Measurements from ENCODE around the gene KIAA1191. TPM values are rescaled to one million over a fixed set of nuclear protein-coding genes. Genes with fewer than 3 reads are reported as not detected.

Gene KIAA1191
- total RNA-seq, result 85.0 and 89.6 TPM in 2 replicates

GRCh38 chr5:176361437-176362232, at the start of gene KIAA1191:
Gene KIAA1191 (minus strand): TSS chr5:176361764. CDS start chr5:176359508, 2,256 bp downstream.

GRCh38 chr5:176388444-176389134, 27.0 kb upstream of the KIAA1191 start, which contains the start of the genes HIGD2A and NOP16:
Gene HIGD2A (plus strand): TSS chr5:176388751. CDS start chr5:176388820, 69 bp downstream.
Gene NOP16 (minus strand): TSS chr5:176388598. CDS start chr5:176388539, 59 bp downstream.

GRCh38 chr5:176365351-176366231, 4.0 kb upstream of the KIAA1191 start, which contains the start of gene ARL10:
Gene ARL10 (plus strand): TSS chr5:176365487. CDS start chr5:176365564, 77 bp downstream.

Other genes with a start within 250 kb of the KIAA1191 start
- 2.9 and 4.7 TPM in 2 replicates for gene SIMC1, start 123.3 kb downstream of the KIAA1191 start, total RNA-seq
- 8.4 and 10.7 TPM in 2 replicates for gene ARL10, start 3.7 kb upstream of the KIAA1191 start, total RNA-seq
- gene NOP16, start 26.8 kb upstream of the KIAA1191 start, total RNA-seq, result 17.7 and 24.6 TPM in 2 replicates
- 31.1 and 42.0 TPM in 2 replicates for gene HIGD2A, start 27.0 kb upstream of the KIAA1191 start, total RNA-seq
- gene CLTB, start 54.8 kb upstream of the KIAA1191 start, total RNA-seq, result 124 and 239 TPM in 2 replicates
- 34.9 and 41.3 TPM in 2 replicates for gene FAF2, start 86.6 kb upstream of the KIAA1191 start, total RNA-seq
- 5.3 and 5.8 TPM in 2 replicates for gene RNF44, start 175.6 kb upstream of the KIAA1191 start, total RNA-seq
- under 0.01 TPM in 1 of 2 replicates, not detected in the other for gene CDHR2, start 187.6 kb upstream of the KIAA1191 start, total RNA-seq
- 1.9 and 9.6 TPM in 2 replicates for gene GPRIN1, start 248.4 kb upstream of the KIAA1191 start, total RNA-seq

Data from tracheal epithelial cell (primary cell).